Ovary (tissue), 3 donors: ENCODE data around the gene SDR42E2.

ENCODE experiments used
- POLR2A ChIP-seq: fragments of 450-650 bp; IDR thresholded peaks from one replicate; pipeline ENCODE4 v1.6.1; 2017; ENCODE audit warnings: antibody characterized with exemption, mild to moderate bottlenecking, moderate library complexity
- TF ChIP-seq, protein P1 (sequence below), 3 donors: fragments of 450-650 bp in 2 of 3; fragments of 200-600 bp in 1 of 3; IDR thresholded peaks; one replicate each; pipeline versions ENCODE4 v1.5.1 to v1.8.0; 2016 to 2022; ENCODE audit warnings: antibody characterized with exemption in 3 of 3, mild to moderate bottlenecking in 1 of 3
- donor health status: DM: no; HTN: no; CAD: no.

DNA sequence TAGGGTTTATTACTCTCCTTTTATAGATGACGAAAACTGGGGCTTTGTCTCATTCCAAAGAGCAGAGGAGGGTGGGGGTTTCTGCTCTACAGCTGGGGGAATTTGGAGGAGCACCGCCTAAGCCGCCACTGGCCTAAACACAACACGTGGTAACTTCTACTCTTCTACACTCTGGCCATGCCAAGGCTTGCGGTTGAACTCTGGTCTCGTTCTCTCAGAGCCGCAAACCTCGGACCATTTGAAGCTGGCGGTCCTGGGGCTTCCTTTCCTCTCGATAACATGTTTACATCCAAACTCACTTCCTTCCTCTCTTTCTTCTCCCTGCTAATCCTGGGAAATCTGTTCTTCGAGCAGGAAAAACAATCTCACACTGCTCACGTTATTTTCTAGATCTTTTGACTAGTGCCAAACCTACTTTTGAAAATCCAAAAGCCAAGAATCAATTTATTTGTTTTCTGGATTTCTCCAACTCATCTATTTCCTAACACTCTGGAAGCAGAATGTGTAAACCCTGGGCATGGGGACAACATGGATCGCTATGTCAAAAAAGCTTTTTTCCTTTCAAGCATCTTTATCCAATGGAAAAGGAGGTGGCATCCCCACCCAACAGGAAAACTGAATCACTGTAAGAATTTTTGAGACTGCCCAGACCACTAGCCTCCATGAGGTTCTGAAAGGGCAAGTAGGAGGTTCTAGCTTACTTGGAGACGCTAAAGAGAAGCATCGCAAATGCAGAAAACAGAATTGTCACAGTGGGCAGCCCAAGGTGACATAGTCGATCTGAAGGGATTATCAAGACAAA, 30.2 kb downstream of the SDR42E2 start:
- TF ChIP-seq, protein P1, sequence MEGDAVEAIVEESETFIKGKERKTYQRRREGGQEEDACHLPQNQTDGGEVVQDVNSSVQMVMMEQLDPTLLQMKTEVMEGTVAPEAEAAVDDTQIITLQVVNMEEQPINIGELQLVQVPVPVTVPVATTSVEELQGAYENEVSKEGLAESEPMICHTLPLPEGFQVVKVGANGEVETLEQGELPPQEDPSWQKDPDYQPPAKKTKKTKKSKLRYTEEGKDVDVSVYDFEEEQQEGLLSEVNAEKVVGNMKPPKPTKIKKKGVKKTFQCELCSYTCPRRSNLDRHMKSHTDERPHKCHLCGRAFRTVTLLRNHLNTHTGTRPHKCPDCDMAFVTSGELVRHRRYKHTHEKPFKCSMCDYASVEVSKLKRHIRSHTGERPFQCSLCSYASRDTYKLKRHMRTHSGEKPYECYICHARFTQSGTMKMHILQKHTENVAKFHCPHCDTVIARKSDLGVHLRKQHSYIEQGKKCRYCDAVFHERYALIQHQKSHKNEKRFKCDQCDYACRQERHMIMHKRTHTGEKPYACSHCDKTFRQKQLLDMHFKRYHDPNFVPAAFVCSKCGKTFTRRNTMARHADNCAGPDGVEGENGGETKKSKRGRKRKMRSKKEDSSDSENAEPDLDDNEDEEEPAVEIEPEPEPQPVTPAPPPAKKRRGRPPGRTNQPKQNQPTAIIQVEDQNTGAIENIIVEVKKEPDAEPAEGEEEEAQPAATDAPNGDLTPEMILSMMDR (IDR thresholded peaks at IDR 0.05), result no peak
- peak; percentile 36 for TF ChIP-seq POLR2A
